Measurements from ENCODE around the gene FYTTD1.
"Not testable (repeated sequence)": the region's sequence is repeated elsewhere in the genome, so short reads cannot be mapped to it uniquely, and the experiment has no call there.

The FYTTD1 gene, protein sequence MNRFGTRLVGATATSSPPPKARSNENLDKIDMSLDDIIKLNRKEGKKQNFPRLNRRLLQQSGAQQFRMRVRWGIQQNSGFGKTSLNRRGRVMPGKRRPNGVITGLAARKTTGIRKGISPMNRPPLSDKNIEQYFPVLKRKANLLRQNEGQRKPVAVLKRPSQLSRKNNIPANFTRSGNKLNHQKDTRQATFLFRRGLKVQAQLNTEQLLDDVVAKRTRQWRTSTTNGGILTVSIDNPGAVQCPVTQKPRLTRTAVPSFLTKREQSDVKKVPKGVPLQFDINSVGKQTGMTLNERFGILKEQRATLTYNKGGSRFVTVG

DNA sequence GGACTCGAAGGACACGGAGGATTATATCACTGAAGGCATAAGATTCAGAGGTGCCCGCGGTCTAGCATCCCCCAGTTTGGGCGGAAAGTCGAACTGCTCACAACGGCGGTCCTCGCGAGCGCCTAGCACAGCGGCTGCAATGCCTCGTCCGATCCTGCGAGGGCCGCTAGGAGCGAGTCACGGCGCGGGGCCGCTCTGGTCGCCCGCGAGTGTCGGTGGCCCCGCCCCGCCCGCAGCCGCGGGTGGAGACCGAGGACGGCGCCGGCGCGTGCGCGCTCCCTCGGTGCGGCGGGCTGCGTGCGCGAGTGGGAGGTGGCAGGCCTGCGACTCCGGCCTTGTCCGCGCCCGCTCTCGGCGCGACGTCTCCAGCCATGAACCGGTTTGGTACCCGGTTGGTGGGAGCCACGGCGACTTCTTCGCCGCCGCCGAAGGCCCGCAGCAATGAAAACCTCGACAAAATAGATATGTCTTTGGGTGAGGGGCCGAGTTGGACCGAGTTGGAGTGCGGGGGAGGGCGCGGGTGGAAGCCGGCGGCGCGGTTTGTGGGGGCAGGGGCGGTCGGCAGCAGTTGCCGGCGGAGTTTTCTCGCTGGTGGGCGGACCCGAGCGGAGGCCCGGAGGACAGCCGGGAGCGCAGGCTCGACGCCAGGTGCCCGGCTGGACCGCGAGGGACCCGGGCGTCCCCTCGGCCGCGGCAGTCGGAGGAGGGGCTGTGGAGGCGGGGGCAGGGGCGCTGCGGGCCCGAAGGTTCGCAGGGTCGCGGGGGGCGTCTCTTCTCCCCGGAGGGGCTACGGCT lies at the start of gene FYTTD1:
FYTTD1 (plus strand) TSS at position 283 of the 795 bp plus-strand sequence; CDS start at position 372, 89 bp downstream.
- H3K4me3 ChIP-seq (ENCODE audit: low read depth, low read length): peak within 1 kb of the TSS; percentile 66
- H3K9me3 ChIP-seq (ENCODE audit: severe bottlenecking): no peaks in the 10 kb centered on the region
- H3K27me3 ChIP-seq (ENCODE audit: insufficient read depth, low read depth, severe bottlenecking): no peaks in the 10 kb centered on the region

DNA sequence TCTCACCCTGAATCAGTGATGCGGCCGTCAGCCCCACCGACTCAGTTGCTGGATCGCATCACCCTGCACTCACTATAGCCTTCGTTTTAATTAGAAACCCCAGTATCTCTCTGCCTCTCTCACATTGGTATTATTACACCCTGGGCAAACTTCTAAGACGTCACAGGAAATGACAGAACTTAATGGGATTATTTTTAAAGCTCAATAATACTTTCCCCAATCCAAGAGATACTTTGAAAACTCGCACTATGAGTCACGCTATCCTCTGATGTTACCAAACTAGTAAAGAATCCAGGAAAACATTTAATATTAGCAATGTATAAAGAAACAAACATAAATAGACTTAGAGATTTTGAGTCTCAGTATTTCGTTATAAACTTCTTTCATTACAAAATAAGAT lies 49.6 kb upstream of the FYTTD1 start:
- Histone ChIP-seq H3K27me3 (ENCODE audit: insufficient read depth, low read depth, severe bottlenecking) (no peaks in the 10 kb centered on the region), H3K9me3 (ENCODE audit: severe bottlenecking) (no peaks in the 10 kb centered on the region), H3K36me3 (0 out of 2 replicates have a peak, but pooled peaks cover 4% of the 10 kb centered on the region), H3K4me3 (ENCODE audit: low read depth, low read length) (no peak overlapping the region), H3K27ac (no peak overlapping the region)
- TF ChIP-seq, protein P1, sequence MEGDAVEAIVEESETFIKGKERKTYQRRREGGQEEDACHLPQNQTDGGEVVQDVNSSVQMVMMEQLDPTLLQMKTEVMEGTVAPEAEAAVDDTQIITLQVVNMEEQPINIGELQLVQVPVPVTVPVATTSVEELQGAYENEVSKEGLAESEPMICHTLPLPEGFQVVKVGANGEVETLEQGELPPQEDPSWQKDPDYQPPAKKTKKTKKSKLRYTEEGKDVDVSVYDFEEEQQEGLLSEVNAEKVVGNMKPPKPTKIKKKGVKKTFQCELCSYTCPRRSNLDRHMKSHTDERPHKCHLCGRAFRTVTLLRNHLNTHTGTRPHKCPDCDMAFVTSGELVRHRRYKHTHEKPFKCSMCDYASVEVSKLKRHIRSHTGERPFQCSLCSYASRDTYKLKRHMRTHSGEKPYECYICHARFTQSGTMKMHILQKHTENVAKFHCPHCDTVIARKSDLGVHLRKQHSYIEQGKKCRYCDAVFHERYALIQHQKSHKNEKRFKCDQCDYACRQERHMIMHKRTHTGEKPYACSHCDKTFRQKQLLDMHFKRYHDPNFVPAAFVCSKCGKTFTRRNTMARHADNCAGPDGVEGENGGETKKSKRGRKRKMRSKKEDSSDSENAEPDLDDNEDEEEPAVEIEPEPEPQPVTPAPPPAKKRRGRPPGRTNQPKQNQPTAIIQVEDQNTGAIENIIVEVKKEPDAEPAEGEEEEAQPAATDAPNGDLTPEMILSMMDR (IDR thresholded peaks at IDR 0.05; ENCODE audit: low read depth, low read length): no peak
- no peak for DNase-seq

More for the DNA sequence above, at the start of gene FYTTD1:
- TF ChIP-seq, protein P1 (IDR thresholded peaks at IDR 0.05; ENCODE audit: low read depth, low read length): peak; percentile 37
- no peaks in the 10 kb centered on the region for H3K36me3 ChIP-seq
- peak within 1 kb of the TSS; percentile 75 for H3K27ac ChIP-seq
- peak; percentile 79 for DNase-seq

DNA sequence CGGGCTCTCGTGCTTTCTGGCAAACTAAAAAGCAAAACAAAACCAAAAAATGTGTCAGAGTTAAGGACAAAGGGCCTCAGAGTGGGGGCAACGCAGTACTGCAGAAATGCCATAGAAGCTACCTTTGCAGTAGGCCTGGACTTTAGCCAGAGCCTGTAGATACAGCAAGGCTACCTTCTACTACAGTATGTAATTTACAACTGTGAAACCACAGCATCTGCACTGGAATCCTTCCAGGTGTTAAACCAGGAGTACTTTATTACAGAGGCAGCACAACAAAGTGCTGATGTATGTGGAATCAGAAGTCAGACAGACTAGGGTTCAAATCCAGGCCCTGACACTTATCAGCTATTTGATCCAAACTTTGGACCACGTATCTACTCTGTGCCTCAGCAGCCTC lies 47.8 kb upstream of the FYTTD1 start:
- TF ChIP-seq, protein P1 (IDR thresholded peaks at IDR 0.05; ENCODE audit: low read depth, low read length): no peak
- Histone ChIP-seq H3K27me3 (ENCODE audit: insufficient read depth, low read depth, severe bottlenecking) (no peaks in the 10 kb centered on the region), H3K36me3 (0 out of 2 replicates have a peak, but pooled peaks cover 4% of the 10 kb centered on the region), H3K27ac (no peak overlapping the region), H3K9me3 (ENCODE audit: severe bottlenecking) (no peaks in the 10 kb centered on the region), H3K4me3 (ENCODE audit: low read depth, low read length) (no peak overlapping the region)
- no peak for DNase-seq

DNA sequence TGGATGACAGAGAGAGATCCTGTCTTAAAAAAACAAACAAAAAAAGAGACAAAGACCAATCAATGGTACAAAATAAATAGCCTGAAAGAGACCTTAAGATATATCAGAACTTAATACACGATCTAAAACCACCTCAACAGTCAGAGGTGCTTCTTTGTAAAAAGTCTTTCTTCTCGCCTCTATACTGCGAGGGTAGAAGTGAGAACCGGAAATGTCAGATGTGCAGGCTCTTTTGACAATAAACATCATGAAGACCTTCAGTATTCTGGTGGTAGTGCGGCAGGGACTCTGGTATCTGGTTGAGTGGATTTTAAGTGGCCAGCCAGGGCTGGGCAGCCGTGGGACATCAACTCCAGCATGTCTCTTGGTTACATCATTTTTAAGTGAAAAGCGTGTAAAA lies 43.0 kb upstream of the FYTTD1 start:
- no peaks in the 10 kb centered on the region for H3K9me3 ChIP-seq (ENCODE audit: severe bottlenecking)
- no peaks in the 10 kb centered on the region for H3K27me3 ChIP-seq (ENCODE audit: insufficient read depth, low read depth, severe bottlenecking)
- TF ChIP-seq, protein P1 (IDR thresholded peaks at IDR 0.05; ENCODE audit: low read depth, low read length): no peak
- H3K36me3 ChIP-seq: no peaks in the 10 kb centered on the region
- no peak overlapping the region for H3K4me3 ChIP-seq (ENCODE audit: low read depth, low read length)
- H3K27ac ChIP-seq: no peak overlapping the region
- DNase-seq: no peak

DNA sequence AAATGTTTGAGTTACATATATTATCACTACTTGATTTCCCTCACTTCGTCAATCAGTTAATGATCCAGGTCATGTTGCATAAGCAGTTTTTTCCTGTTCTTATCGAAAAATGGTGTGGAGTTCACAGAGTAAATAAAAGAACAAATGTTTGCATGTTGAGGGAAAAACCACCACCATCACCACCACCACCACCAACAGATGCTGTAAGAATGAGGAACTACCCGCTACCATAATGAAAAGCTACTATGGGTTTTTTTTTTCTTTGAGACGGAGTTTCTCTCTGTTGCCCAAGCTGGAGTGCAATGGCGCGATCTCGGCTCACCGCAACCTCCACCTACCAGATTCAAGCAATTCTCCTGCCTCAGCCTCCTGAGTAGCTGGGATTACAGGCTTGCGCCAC lies 40.5 kb upstream of the FYTTD1 start:
- DNase-seq: no peak
- no peaks in the 10 kb centered on the region for H3K9me3 ChIP-seq (ENCODE audit: severe bottlenecking)
- no peak overlapping the region for H3K27ac ChIP-seq
- no peaks in the 10 kb centered on the region for H3K36me3 ChIP-seq
- no peaks in the 10 kb centered on the region for H3K27me3 ChIP-seq (ENCODE audit: insufficient read depth, low read depth, severe bottlenecking)
- TF ChIP-seq, protein P1 (IDR thresholded peaks at IDR 0.05; ENCODE audit: low read depth, low read length): no peak
- H3K4me3 ChIP-seq (ENCODE audit: low read depth, low read length): no peak overlapping the region

DNA sequence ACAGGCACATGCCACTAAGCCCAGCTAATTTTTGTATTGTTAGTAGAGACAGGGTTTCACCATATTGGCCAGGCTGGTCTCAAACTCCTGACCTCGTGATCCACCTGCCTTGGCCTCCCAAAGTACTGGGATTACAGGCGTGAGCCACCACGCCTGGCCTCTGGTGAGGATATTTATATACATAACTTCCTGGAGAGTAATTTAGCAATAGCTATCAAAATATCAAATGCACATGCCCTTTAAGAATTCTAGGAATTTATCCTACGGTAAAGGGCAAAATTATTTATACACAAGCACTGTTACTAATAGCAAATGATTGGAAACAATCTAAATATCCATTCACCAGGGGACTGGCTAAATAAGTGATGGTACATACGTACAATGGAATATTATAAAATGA lies 38.7 kb upstream of the FYTTD1 start:
- H3K9me3 ChIP-seq (ENCODE audit: severe bottlenecking); H3K27ac ChIP-seq; H3K27me3 ChIP-seq (ENCODE audit: insufficient read depth, low read depth, severe bottlenecking); H3K4me3 ChIP-seq (ENCODE audit: low read depth, low read length); H3K36me3 ChIP-seq; DNase-seq: not testable (repeated sequence)
